ENCODE results near the gene TOM1.

TOM1 gene

GRCh38 chr22:35322893-35323292 is 23.2 kb downstream of the TOM1 start:
- in situ Hi-C loops (cut with HindIII; ENCODE audit: low sequenced_read_pairs), result no loop called here
- H3K4me3 ChIP-seq (ENCODE audit: low read depth, low read length), result no peak overlapping the region
- TF ChIP-seq, protein P1, sequence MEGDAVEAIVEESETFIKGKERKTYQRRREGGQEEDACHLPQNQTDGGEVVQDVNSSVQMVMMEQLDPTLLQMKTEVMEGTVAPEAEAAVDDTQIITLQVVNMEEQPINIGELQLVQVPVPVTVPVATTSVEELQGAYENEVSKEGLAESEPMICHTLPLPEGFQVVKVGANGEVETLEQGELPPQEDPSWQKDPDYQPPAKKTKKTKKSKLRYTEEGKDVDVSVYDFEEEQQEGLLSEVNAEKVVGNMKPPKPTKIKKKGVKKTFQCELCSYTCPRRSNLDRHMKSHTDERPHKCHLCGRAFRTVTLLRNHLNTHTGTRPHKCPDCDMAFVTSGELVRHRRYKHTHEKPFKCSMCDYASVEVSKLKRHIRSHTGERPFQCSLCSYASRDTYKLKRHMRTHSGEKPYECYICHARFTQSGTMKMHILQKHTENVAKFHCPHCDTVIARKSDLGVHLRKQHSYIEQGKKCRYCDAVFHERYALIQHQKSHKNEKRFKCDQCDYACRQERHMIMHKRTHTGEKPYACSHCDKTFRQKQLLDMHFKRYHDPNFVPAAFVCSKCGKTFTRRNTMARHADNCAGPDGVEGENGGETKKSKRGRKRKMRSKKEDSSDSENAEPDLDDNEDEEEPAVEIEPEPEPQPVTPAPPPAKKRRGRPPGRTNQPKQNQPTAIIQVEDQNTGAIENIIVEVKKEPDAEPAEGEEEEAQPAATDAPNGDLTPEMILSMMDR (IDR thresholded peaks at IDR 0.05; ENCODE audit: low read depth, low read length, missing control alignments), result no peak
- DNase-seq (ENCODE audit: low read depth), result no peak

DNA sequence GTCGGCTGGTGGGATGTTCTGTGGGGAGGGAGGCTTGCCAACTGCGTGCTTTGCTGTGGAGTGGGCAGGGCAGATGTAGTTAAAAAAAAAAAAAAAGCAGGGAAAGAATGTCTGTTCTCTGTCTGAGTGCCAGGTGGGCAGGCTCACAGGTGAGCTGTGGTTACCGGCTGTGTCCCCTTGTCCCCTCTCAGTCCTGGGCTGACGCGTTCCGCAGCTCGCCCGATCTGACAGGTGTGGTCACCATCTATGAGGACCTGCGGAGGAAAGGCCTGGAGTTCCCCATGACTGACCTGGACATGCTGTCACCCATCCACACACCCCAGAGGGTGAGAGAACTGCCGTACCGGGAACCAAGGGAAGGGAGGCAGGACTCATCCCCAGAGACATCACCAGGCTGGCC is 23.6 kb downstream of the TOM1 start:
- DNase-seq (ENCODE audit: low read depth), result no peak
- no peak overlapping the region for H3K4me3 ChIP-seq (ENCODE audit: low read depth, low read length)
- TF ChIP-seq, protein P1 (IDR thresholded peaks at IDR 0.05; ENCODE audit: low read depth, low read length, missing control alignments), result no peak
- in situ Hi-C loops (cut with HindIII; ENCODE audit: low sequenced_read_pairs), result no loop called here

- no peak for DNase-seq (ENCODE audit: low read depth)
- H3K4me3 ChIP-seq (ENCODE audit: low read depth, low read length), result no peak overlapping the region
- in situ Hi-C loops (cut with HindIII; ENCODE audit: low sequenced_read_pairs), result no loop called here
- TF ChIP-seq, protein P1 (IDR thresholded peaks at IDR 0.05; ENCODE audit: low read depth, low read length, missing control alignments), result no peak
Observed at GRCh38 chr22:35324067-35324466, 24.4 kb downstream of the TOM1 start.

- TF ChIP-seq, protein P1 (IDR thresholded peaks at IDR 0.05; ENCODE audit: low read depth, low read length, missing control alignments), result no peak
- no peak overlapping the region for H3K4me3 ChIP-seq (ENCODE audit: low read depth, low read length)
- in situ Hi-C loops (cut with HindIII; ENCODE audit: low sequenced_read_pairs), result no loop called here
- DNase-seq (ENCODE audit: low read depth), result no peak
Observed at GRCh38 chr22:35324762-35325161, 25.1 kb downstream of the TOM1 start.

DNA sequence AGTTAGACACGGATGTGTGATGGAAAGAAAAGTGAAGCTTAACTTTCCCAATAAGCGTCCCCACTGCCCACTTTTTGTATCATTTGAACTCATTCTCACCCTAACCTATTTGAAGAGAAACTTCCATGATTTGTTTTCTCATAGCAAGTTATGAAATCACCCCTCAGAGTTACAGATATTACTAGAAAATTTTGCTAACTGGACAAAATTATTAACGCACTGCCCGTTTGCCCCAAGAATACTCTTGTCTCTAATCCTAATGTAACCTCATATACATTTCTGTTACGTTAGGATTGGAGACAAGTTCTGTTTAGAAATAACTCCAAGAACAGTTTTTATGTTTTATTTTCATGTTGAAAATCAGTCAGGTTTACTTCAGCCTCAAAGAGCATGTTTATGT is 25.5 kb downstream of the TOM1 start:
- in situ Hi-C loops (cut with HindIII; ENCODE audit: low sequenced_read_pairs), result no loop called here
- H3K4me3 ChIP-seq (ENCODE audit: low read depth, low read length), result no peak overlapping the region
- TF ChIP-seq, protein P1 (IDR thresholded peaks at IDR 0.05; ENCODE audit: low read depth, low read length, missing control alignments), result no peak

DNA sequence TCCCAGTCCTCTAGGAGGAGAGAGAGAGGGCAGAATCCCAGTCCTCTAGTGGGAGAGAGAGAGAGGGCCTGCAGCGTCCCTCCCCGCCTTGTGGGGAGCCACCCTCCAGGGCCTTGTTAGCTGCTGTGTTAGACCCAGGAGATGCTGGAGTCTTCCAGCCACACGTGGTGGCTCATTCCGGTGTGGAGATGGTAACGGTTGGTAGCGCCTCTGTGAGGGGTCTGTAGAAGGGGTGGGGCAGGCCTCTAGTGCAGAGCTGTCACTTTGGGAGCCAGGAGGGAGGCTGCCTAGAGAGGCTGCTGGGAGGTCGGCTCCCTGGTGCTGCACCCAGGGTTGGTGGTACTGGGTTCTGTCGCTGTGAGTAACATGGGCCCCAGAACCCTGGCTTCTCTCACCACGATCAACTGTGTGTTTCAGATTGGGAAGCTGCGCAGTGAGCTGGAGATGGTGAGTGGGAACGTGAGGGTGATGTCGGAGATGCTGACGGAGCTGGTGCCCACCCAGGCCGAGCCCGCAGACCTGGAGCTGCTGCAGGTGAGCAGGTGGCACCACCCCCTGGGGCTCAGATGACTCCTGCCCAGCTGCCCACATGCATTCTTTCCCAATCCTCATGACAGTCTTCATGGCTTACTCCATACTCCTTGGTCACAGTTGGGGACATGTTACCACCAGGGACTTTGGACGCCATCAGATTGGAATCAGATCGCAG is 27.3 kb downstream of the TOM1 start:
- no peak for DNase-seq (ENCODE audit: low read depth)
- in situ Hi-C loops (cut with HindIII; ENCODE audit: low sequenced_read_pairs), result no loop called here

More for the DNA sequence above, 25.5 kb downstream of the TOM1 start:
- DNase-seq (ENCODE audit: low read depth), result no peak

More for the DNA sequence above, 27.3 kb downstream of the TOM1 start:
- TF ChIP-seq, protein P1 (IDR thresholded peaks at IDR 0.05; ENCODE audit: low read depth, low read length, missing control alignments), result no peak
- H3K4me3 ChIP-seq (ENCODE audit: low read depth, low read length), result no peak overlapping the region
